Heart left ventricle (tissue), 16 donors: Measurements from ENCODE around the gene RAD51B. TPM values are rescaled to one million over a fixed set of nuclear protein-coding genes. Genes with fewer than 3 reads are reported as not detected.
A peak's percentile ranks its signal among the peaks of the same experiment; 100 is the strongest.
"Not testable (repeated sequence)": the region's sequence is repeated elsewhere in the genome, so short reads cannot be mapped to it uniquely, and the experiment has no call there.

Source experiments
- ATAC-seq, 4 donors: fragments of 200-7000 bp; cut with Tn5 transposase; one replicate each; pipeline ENCODE4 v1.9.1; 2020 to 2022; ENCODE audit warnings: moderate library complexity in 4 of 4, mild to moderate bottlenecking in 3 of 4, moderate number of reproducible peaks in 1 of 4
- DNase-seq, 5 donors: peaks; one replicate each; pipeline ENCODE4 v3.0.0-alpha.2; 2020
- H3K27ac ChIP-seq, 12 donors: fragments of 200-600 bp; sonication (generic) in 4 of 12; one replicate each; pipeline versions ENCODE4 v1.5.0 to v1.8.0; 2016 to 2022; ENCODE audit warnings: mild to moderate bottlenecking in 2 of 12
- H3K27me3 ChIP-seq, 9 donors: fragments of 200-600 bp; sonication (generic) in 2 of 9; one replicate each; pipeline versions ENCODE4 v1.5.1 to v1.8.0; 2016 to 2022; ENCODE audit warnings: mild to moderate bottlenecking in 3 of 9
- H3K36me3 ChIP-seq, 9 donors: fragments of 200-600 bp; sonication (generic) in 2 of 9; one replicate each; pipeline versions ENCODE4 v1.5.0 to v1.8.0; 2018 to 2022; ENCODE audit warnings: mild to moderate bottlenecking in 2 of 9
- H3K4me1 ChIP-seq, 12 donors: fragments of 200-600 bp; sonication (generic) in 4 of 12; one replicate each; pipeline versions ENCODE4 v1.5.0 to v1.8.0; 2016 to 2022; ENCODE audit warnings: mild to moderate bottlenecking in 3 of 12
- H3K4me3 ChIP-seq, 12 donors: fragments of 200-600 bp; sonication (generic) in 4 of 12; one replicate each; pipeline versions ENCODE4 v1.5.0 to v1.8.0; 2017 to 2022; ENCODE audit warnings: mild to moderate bottlenecking in 9 of 12, moderate library complexity in 4 of 12
- H3K9me3 ChIP-seq, 12 donors: fragments of 200-600 bp; sonication (generic) in 4 of 12; one replicate each; pipeline versions ENCODE4 v1.5.0 to v1.8.0; 2016 to 2022; ENCODE audit warnings: mild to moderate bottlenecking in 1 of 12
- CTCF ChIP-seq, 12 donors: fragments of 200-600 bp; sonication (generic) in 4 of 12; IDR thresholded peaks; one replicate each; pipeline versions ENCODE4 v1.5.0 to v1.8.0; 2018 to 2022; ENCODE audit warnings: antibody characterized with exemption in 12 of 12, mild to moderate bottlenecking in 5 of 12
- POLR2A ChIP-seq, 2 donors: fragments of 450-650 bp; IDR thresholded peaks; one replicate each; pipeline ENCODE4 v1.6.1; 2017; ENCODE audit warnings: antibody characterized with exemption in 2 of 2, mild to moderate bottlenecking in 2 of 2, moderate library complexity in 2 of 2
- WGBS, 4 donors: extraction: QIAGEN DNeasy Blood & Tissue Kit in 2 of 4; methylation state at CpG; one replicate each; pipeline versions ENCODE4 v1.1.5 to v1.1.7; 2013 to 2018; 5-methylcytosine and 5-hydroxymethylcytosine counted together
- intact Hi-C, 10 donors: fragments of 100-400 bp; cut with DNase I; formaldehyde crosslinking; loops; one replicate each; pipeline versions ENCODE4 v1.11.1 to v1.14.2; 2022
- polyA plus RNA-seq, 2 donors: library from polyadenylated mRNA; stranded (reverse); fragments of 200-250 nt; gene quantifications; one replicate each; pipeline ENCODE4 v1.2.3, GENCODE V29; 2013
- total RNA-seq, 9 donors: library from RNA; depleted of rRNA in 2 of 9; stranded (reverse); fragments of >200 nt in 2 of 9; fragmentation: NEBNext Ultra II Directional in 3 of 9; extraction: Animal tissue kit (Norgen Biotek cat#: 25700) in 3 of 9; gene quantifications; one replicate each; pipeline versions ENCODE4 v1.1.0 to v1.2.4, GENCODE V29; 2016 to 2023
- donor health status: ischemic (EF 13 %, LVEDD 7.1; RV severe dilation, severe dysfunction).
- donor health status: healthy with polysubstance abuse.
- donor health status: DM: no; HTN: yes; CAD: no.
- donor health status: DM: no; HTN: no; CAD: no.
- donor health status: ischemic (EF 25% LVEDD 6.9; RV normal size, moderate dysfunction).
- donor health status: ischemic (EF 25% LVEDD 5.7; RV mildly dilated, moderate dysfunction).
- donor health status: healthy.
- donor health status: DM: yes; HTN: yes; CAD: no.
- donor health status: ischemic (EF 35%, LVEDD 5.7; RV mildly dilated, moderate dysfunction).
- donor health status: nonischemic (EF 11% LVEDD 7.7; RV severe dilation, severe dysfunction).
- donor health status: DM: yes; HTN: yes; CAD: no.
- donor health status: PGD.
- donor health status: ischemic (EF 29% LVEDD 5.4; RV normal size, mild dysfunction).
- donor health status: nonischemic (EF 23%, LVEDD 6.1; RV moderate dilation, normal function).

RAD51B gene
- total and polyA plus RNA-seq, 11 donors, result 1.3 to 11.3 (median 3.2) TPM

DNA sequence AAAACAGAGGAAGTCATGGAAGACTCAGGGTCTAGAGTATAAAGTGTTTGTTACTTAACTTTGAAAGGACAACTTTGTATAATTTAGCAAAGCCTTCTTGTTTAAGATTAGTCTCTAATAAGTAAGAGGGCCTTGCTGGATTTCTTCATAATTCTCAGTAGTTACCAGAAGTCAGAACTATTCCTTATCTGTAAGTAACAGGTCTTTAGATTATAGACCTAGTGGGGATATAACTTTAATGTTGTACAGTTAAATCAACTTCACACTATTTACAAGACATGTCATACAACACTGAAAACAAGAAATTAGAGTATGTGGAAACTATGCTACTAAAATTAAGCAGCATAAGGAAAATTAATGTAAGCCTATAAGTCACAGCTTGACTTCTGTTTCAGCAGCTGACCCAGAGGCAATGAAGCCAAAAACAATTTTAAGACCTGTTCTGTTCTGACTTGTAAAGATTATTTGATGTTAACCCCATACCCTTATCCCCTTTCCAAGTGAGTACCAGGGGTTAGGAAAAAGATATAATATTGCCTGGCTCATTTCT is 398.3 kb downstream of the RAD51B start:
- Histone ChIP-seq H3K4me3 (no peak overlapping the region), H3K27me3 (no peaks in the 10 kb centered on the region), H3K9me3 (no peaks in the 10 kb centered on the region), H3K27ac (peak overlapping the region in 1 of 12 donors; percentile 58), H3K36me3 (no peaks in the 10 kb centered on the region), H3K4me1 (peaks cover 0 to 16% (median 0%) of the 10 kb centered on the region in 12 donors)
- intact Hi-C loops, result loop anchor here in 1 of 10 donors (10.0 kb wide), 1 partner anchor 263 kb away; no protein-coding TSS in a partner anchor
- no peak for TF ChIP-seq POLR2A (IDR thresholded peaks at IDR 0.05)
- TF ChIP-seq CTCF (IDR thresholded peaks at IDR 0.05), result no peak
- ATAC-seq (no peak), DNase-seq (no peak)

DNA sequence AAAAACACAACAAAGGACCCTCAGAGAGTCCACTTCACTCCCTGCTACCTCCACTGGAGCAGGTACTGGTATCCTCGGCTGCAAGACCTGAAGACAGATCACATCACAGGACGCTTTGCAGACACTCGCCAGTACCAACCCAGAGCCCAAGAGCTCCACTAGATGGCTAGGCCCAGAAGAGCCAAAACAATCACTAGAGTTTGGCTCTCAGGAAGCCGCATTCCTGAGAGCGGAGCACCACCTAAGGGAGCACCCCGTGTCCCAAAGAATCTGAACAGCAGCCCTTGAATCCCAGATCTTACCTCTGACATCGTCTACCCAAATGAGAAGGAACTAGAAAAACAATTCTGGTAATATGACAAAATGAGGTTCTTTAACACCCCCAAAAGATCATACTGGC is 399.8 kb downstream of the RAD51B start:
- H3K4me3 ChIP-seq, result no peak overlapping the region
- WGBS, 4 donors, result 86 to 87% (median 87%) methylated on average over 7 of the region's 7 CpGs
- ATAC-seq (no peak), DNase-seq (no peak)
- H3K27me3 ChIP-seq, result no peaks in the 10 kb centered on the region
- intact Hi-C loops, result loop anchor here in 1 of 10 donors (10.0 kb wide), 1 partner anchor 265 kb away; no protein-coding TSS in a partner anchor
- no peak for TF ChIP-seq CTCF (IDR thresholded peaks at IDR 0.05)
- TF ChIP-seq POLR2A (IDR thresholded peaks at IDR 0.05), result no peak
- H3K27ac ChIP-seq, result no peak overlapping the region
- H3K4me1 ChIP-seq, result peaks cover 0 to 16% (median 0%) of the 10 kb centered on the region in 12 donors
- no peaks in the 10 kb centered on the region for H3K9me3 ChIP-seq
- H3K36me3 ChIP-seq, result no peaks in the 10 kb centered on the region

GRCh38 chr14:68221046-68221445 is 401.5 kb downstream of the RAD51B start:
- not testable (repeated sequence) for H3K27me3 ChIP-seq, ATAC-seq, H3K9me3 ChIP-seq, H3K27ac ChIP-seq, H3K4me3 ChIP-seq, H3K4me1 ChIP-seq, DNase-seq, H3K36me3 ChIP-seq
- WGBS, 4 donors, result 93 to 100% (median 97%) methylated on average over 2 of the region's 2 CpGs
- intact Hi-C loops, result loop anchor here in 2 of 10 donors (10.0 kb wide), 2 partner anchors 56 to 256 kb away; no protein-coding TSS in a partner anchor

- 95 to 99% (median 96%) methylated on average over 4 of the region's 4 CpGs for WGBS, 4 donors
- Histone ChIP-seq H3K36me3 (no peaks in the 10 kb centered on the region), H3K27ac (no peak overlapping the region)
These were observed 402.6 kb downstream of the RAD51B start for GRCh38 chr14:68222154-68222553.

More at GRCh38 chr14:68222154-68222553, 402.6 kb downstream of the RAD51B start:
- intact Hi-C loops, result loop anchor here in 2 of 10 donors (10.0 kb wide), 2 partner anchors 57 to 257 kb away; no protein-coding TSS in a partner anchor
- ATAC-seq (no peak), DNase-seq (no peak)
- Histone ChIP-seq H3K4me1 (no peaks in the 10 kb centered on the region), H3K4me3 (no peak overlapping the region), H3K27me3 (no peaks in the 10 kb centered on the region), H3K9me3 (no peaks in the 10 kb centered on the region)
- no peak for TF ChIP-seq CTCF (IDR thresholded peaks at IDR 0.05)
